HepG2 (cell line): ENCODE measurements around the gene ENG. TPM values are rescaled to one million over a fixed set of nuclear protein-coding genes. Genes with fewer than 3 reads are reported as not detected.

Source experiments
- ARID4A ChIP-seq: sonication (generic); formaldehyde crosslinking; IDR thresholded peaks from 2 replicates; pipeline ENCODE4 v1.5.0; 2020; ENCODE audit warnings: mild to moderate bottlenecking, missing genetic modification reagents, borderline replicate concordance
- NAIF1 ChIP-seq: sonication (generic); formaldehyde crosslinking; IDR thresholded peaks from 2 replicates; pipeline ENCODE4 v1.5.0; 2020; ENCODE audit warnings: mild to moderate bottlenecking, missing genetic modification reagents, borderline replicate concordance
- ZBTB42 ChIP-seq: sonication (generic); formaldehyde crosslinking; IDR thresholded peaks from 2 replicates; pipeline ENCODE4 v1.5.0; 2020; ENCODE audit warnings: mild to moderate bottlenecking, missing genetic modification reagents
- ZKSCAN5 ChIP-seq: sonication (generic); formaldehyde crosslinking; IDR thresholded peaks from 2 replicates; pipeline ENCODE4 v1.5.1; 2020; ENCODE audit warnings: mild to moderate bottlenecking, missing genetic modification reagents
- polyA plus RNA-seq, 8 experiments: library from polyadenylated mRNA; depleted of rRNA in 3 of 8; stranded (reverse) in 7 of 8; unstranded in 1 of 8; fragments of >200 nt; fragmentation: Illumina TruSeq in 4 of 8; extraction: Trizol in 4 of 8; gene quantifications; 2 replicates each; pipeline versions ENCODE4 v1.2.1 to v1.2.3, GENCODE V29; 2011 to 2016; ENCODE audit warnings: low read depth in 4 of 8, missing spikeins in 1 of 8, mixed read lengths in 1 of 8; ENCODE audit not compliant: insufficient read depth in 1 of 8
- total RNA-seq, 5 experiments: library from RNA; depleted of rRNA; stranded (reverse); fragments of >200 nt; fragmentation: Illumina TruSeq; extraction: Trizol; gene quantifications; 2 replicates each; pipeline ENCODE4 v1.2.3, GENCODE V29; 2016; ENCODE audit warnings: low read depth in 1 of 5
- TF ChIP-seq, protein P1 (sequence below): IDR thresholded peaks from 2 replicates; pipeline ENCODE4 v1.4.0; 2020; ENCODE audit warnings: mild to moderate bottlenecking, missing genetic modification reagents
- TF ChIP-seq, protein P2 (sequence below): IDR thresholded peaks from 2 replicates; pipeline ENCODE4 v1.6.1; 2016

The ENG gene
- total and polyA plus RNA-seq, 2 of the 13 experiments (the other 11 are each of a cell fraction or from before 2014, with no cell fraction given) = 0.02 to 1.1 TPM

DNA sequence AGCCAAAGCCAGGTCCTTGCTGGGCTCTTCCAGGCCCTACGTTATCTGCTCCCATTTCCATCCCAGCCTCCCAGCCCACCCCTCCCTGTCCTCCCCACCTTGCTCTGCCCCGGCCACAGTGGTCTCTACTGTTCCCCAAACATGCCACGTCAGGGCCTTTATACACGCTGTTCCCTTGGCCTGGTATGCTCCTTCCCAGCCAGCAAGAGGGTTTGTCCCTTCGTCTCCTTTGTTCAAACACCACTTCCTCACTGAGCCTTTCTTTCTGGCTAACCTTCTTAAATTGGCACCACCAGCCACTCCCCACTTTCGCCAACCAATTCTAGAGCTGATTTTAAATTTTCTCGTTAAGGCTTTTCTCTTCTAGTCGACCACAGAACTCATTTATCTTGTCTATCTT, 85.8 kb downstream of the ENG start (continued):
- TF ChIP-seq, protein P1, sequence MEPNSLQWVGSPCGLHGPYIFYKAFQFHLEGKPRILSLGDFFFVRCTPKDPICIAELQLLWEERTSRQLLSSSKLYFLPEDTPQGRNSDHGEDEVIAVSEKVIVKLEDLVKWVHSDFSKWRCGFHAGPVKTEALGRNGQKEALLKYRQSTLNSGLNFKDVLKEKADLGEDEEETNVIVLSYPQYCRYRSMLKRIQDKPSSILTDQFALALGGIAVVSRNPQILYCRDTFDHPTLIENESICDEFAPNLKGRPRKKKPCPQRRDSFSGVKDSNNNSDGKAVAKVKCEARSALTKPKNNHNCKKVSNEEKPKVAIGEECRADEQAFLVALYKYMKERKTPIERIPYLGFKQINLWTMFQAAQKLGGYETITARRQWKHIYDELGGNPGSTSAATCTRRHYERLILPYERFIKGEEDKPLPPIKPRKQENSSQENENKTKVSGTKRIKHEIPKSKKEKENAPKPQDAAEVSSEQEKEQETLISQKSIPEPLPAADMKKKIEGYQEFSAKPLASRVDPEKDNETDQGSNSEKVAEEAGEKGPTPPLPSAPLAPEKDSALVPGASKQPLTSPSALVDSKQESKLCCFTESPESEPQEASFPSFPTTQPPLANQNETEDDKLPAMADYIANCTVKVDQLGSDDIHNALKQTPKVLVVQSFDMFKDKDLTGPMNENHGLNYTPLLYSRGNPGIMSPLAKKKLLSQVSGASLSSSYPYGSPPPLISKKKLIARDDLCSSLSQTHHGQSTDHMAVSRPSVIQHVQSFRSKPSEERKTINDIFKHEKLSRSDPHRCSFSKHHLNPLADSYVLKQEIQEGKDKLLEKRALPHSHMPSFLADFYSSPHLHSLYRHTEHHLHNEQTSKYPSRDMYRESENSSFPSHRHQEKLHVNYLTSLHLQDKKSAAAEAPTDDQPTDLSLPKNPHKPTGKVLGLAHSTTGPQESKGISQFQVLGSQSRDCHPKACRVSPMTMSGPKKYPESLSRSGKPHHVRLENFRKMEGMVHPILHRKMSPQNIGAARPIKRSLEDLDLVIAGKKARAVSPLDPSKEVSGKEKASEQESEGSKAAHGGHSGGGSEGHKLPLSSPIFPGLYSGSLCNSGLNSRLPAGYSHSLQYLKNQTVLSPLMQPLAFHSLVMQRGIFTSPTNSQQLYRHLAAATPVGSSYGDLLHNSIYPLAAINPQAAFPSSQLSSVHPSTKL (CRISPR knock-in tag) = no peak
- no peak for TF ChIP-seq ZKSCAN5
- no peak for TF ChIP-seq NAIF1 (CRISPR knock-in tag)
- TF ChIP-seq ZBTB42 (CRISPR knock-in tag) = no peak
- TF ChIP-seq, protein P2, sequence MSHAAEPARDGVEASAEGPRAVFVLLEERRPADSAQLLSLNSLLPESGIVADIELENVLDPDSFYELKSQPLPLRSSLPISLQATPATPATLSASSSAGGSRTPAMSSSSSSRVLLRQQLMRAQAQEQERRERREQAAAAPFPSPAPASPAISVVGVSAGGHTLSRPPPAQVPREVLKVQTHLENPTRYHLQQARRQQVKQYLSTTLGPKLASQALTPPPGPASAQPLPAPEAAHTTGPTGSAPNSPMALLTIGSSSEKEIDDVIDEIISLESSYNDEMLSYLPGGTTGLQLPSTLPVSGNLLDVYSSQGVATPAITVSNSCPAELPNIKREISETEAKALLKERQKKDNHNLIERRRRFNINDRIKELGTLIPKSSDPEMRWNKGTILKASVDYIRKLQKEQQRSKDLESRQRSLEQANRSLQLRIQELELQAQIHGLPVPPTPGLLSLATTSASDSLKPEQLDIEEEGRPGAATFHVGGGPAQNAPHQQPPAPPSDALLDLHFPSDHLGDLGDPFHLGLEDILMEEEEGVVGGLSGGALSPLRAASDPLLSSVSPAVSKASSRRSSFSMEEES (CRISPR knock-in tag) = no peak
- no peak for TF ChIP-seq ARID4A (CRISPR knock-in tag)
